CD4-positive, CD25-positive, alpha-beta regulatory T cell (primary cell): Measurements from ENCODE around the gene TEAD3. TPM values are rescaled to one million over a fixed set of nuclear protein-coding genes. Genes with fewer than 3 reads are reported as not detected.

Experiments
- ATAC-seq, 2 donors: fragments of 150-1000 bp; cut with Tn5 transposase; one replicate each; pipeline ENCODE4 v1.10.0; 2021; ENCODE audit warnings: low read depth in 2 of 2, moderate number of reproducible peaks in 2 of 2, moderate library complexity in 1 of 2
- DNase-seq, 3 donors: peaks; one replicate each; pipeline versions ENCODE4 v3.0.0 to v3.0.0-alpha.2; 2012 to 2022; ENCODE audit warnings: mixed read lengths in 1 of 3
- H3K27ac ChIP-seq: one replicate; pipeline ENCODE4 v1.7.0; 2013; ENCODE audit warnings: mild to moderate bottlenecking, low read length; ENCODE audit not compliant: insufficient read depth, poor library complexity, severe bottlenecking
- H3K27me3 ChIP-seq: one replicate; pipeline ENCODE4 v1.7.0; 2013; ENCODE audit warnings: low read length; ENCODE audit not compliant: control insufficient read depth, insufficient read depth
- H3K36me3 ChIP-seq: one replicate; pipeline ENCODE4 v1.7.0; 2013; ENCODE audit warnings: mild to moderate bottlenecking, low read length, moderate library complexity; ENCODE audit not compliant: control insufficient read depth, insufficient read depth
- H3K4me1 ChIP-seq: 2 replicates; pipeline ENCODE4 v1.7.0; 2013; ENCODE audit warnings: mild to moderate bottlenecking, low read length; ENCODE audit not compliant: insufficient read depth, control insufficient read depth, poor library complexity, severe bottlenecking
- H3K4me3 ChIP-seq: one replicate; pipeline ENCODE4 v1.7.0; 2013; ENCODE audit warnings: low read depth, mild to moderate bottlenecking, low read length, moderate library complexity
- H3K9me3 ChIP-seq, 2 experiments: 1 replicate in 1 of 2; 2 replicates in 1 of 2; pipeline ENCODE4 v1.7.0; 2013; ENCODE audit warnings: low read length in 2 of 2, mild to moderate bottlenecking in 1 of 2, moderate library complexity in 1 of 2; ENCODE audit not compliant: control insufficient read depth in 2 of 2
- H3K27ac Mint-ChIP-seq, 3 donors: one replicate each; pipeline ENCODE4 v1.8.0; 2020 to 2022; ENCODE audit warnings: mild to moderate bottlenecking in 3 of 3, mixed read lengths in 3 of 3, moderate library complexity in 2 of 3
- H3K27me3 Mint-ChIP-seq: one replicate; pipeline ENCODE4 v1.8.0; 2022; ENCODE audit warnings: mild to moderate bottlenecking, mixed read lengths
- H3K36me3 Mint-ChIP-seq: one replicate; pipeline ENCODE4 v1.8.0; 2020; ENCODE audit warnings: mixed read lengths
- H3K4me1 Mint-ChIP-seq, 4 donors: one replicate each; pipeline ENCODE4 v1.8.0; 2020 to 2022; ENCODE audit warnings: mixed read lengths in 4 of 4, mild to moderate bottlenecking in 1 of 4
- H3K4me3 Mint-ChIP-seq, 4 donors: one replicate each; pipeline ENCODE4 v1.8.0; 2020 to 2022; ENCODE audit warnings: mild to moderate bottlenecking in 4 of 4, mixed read lengths in 4 of 4, moderate library complexity in 3 of 4
- H3K9me3 Mint-ChIP-seq, 7 donors: one replicate each; pipeline ENCODE4 v1.8.0; 2020 to 2022; ENCODE audit warnings: mixed read lengths in 7 of 7, mild to moderate bottlenecking in 3 of 7, moderate library complexity in 2 of 7
- polyA plus RNA-seq, 4 donors: library from polyadenylated mRNA; unstranded; fragments of 300-500 nt; fragmentation: Illumina TruSeq; gene quantifications; one replicate each; pipeline ENCODE4 v1.2.3, GENCODE V29; 2021
- total RNA-seq: library from RNA; stranded (reverse); gene quantifications from one replicate; pipeline ENCODE4 v1.2.3, GENCODE V29; 2022

Gene TEAD3
- total and polyA plus RNA-seq, 5 donors from 2014 or later, result 0.18 to 0.24 (median 0.20) TPM; not detected in 2

DNA sequence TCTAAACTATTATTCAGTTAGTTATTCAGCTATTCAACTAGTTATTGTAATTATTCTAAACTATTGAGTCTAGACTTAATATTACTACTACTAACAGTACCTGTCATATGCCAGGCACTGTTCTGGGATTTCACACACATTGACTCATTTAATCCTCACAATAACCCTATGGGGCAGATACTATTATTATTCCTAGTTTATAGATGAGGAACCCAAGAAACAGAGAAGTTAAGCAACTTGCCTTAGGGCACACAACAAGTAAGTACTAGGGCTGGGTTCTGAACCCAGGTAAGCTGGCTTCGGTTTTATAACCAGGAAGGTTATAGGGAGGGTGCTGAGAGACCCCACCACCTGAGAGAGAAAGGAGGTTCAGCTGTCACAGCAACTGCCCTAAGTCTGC, 7.8 kb downstream of the TEAD3 start:
- ATAC-seq (no peak), DNase-seq (no peak)
- Histone ChIP-seq H3K36me3 (no peaks in the 10 kb centered on the region), H3K9me3 (no peaks in the 10 kb centered on the region), H3K4me1 (no peaks in the 10 kb centered on the region), H3K4me3 (no peak overlapping the region), H3K27ac (no peak overlapping the region), H3K27me3 (peaks cover 2% of the 10 kb centered on the region)
- H3K4me1 Mint-ChIP-seq, result peaks cover 0 to 11% (median under 1%) of the 10 kb centered on the region in 4 donors
- H3K9me3 Mint-ChIP-seq, result no peaks in the 10 kb centered on the region
- H3K36me3 Mint-ChIP-seq, result no peaks in the 10 kb centered on the region
- H3K27ac Mint-ChIP-seq, result no peak overlapping the region
- H3K4me3 Mint-ChIP-seq, result no peak overlapping the region
- peaks cover 2% of the 10 kb centered on the region for H3K27me3 Mint-ChIP-seq

DNA sequence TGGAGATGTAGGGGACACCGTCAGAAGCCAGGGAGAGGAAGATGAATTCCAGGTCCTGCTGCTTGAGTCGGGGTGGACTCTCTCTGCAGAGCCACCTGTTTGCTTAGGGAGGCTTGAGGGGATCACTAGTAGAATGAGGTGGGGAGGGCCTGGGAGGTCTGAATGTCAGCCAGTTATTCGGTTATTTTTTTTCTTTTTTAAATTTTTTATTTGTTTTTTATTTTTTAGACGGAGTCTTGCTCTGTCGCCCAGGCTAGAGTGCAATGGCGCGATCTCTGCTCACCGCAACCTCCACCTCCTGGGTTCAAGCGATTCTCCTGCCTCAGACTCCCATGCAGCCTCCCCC, 8.4 kb downstream of the TEAD3 start:
- no peak overlapping the region for H3K4me3 Mint-ChIP-seq
- DNase-seq, result no peak
- peaks cover 2% of the 10 kb centered on the region for H3K27me3 ChIP-seq
- H3K4me1 ChIP-seq, result no peaks in the 10 kb centered on the region
- H3K9me3 ChIP-seq, result no peaks in the 10 kb centered on the region
- H3K36me3 ChIP-seq, result no peaks in the 10 kb centered on the region
- no peak overlapping the region for H3K27ac Mint-ChIP-seq
- H3K27ac ChIP-seq, result no peak overlapping the region
- ATAC-seq, result no peak
- peaks cover 1% of the 10 kb centered on the region for H3K27me3 Mint-ChIP-seq
- no peaks in the 10 kb centered on the region for H3K36me3 Mint-ChIP-seq
- peaks cover 0 to 8% (median 0%) of the 10 kb centered on the region in 4 donors for H3K4me1 Mint-ChIP-seq
- no peak overlapping the region for H3K4me3 ChIP-seq
- H3K9me3 Mint-ChIP-seq, result no peaks in the 10 kb centered on the region

DNA sequence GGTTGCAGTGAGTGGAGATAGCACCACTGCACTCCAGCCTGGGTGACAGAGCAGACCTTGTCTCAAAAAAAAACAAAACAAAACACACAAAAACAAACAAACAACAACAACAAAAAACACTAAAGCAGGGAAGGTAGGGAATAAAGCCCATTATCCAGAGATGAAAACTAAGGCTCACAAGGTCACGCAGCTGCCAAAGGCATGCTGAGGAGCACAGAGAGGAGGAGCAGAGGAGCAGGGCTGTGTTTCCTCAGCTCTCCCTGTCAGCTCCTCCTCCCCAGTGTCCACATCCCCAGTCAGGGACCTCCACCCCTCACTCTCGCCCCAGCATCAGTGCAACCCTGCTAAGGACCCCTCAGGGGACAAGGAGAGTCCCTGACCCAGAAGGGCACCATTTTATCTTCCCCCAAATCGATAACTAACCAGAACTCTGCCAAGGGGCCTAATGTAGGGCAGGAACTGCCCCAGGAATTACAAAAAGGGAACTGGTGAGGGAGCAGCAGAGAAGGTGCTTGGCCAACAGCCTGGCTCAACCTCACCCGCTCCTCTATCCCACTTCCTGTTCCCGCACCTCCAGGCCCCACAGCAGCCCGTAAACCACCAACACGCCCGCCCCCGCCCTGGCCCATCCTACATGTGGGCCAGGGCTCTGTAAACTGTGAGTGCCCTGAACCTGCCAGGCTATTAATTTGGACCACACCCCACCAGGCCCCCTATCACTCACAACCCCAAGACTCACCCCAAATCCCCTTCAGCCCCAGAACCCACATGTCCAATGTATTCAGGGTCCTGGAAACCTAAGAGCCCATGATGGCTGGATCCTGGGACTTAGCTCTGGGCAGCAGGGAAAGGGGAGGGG, 9.0 kb downstream of the TEAD3 start:
- DNase-seq (no peak), ATAC-seq (no peak)
- H3K27me3 Mint-ChIP-seq, result peaks cover 4% of the 10 kb centered on the region
- H3K4me1 Mint-ChIP-seq, result peaks cover 0 to 3% (median 0%) of the 10 kb centered on the region in 4 donors
- no peaks in the 10 kb centered on the region for H3K27me3 ChIP-seq
- H3K36me3 Mint-ChIP-seq, result no peaks in the 10 kb centered on the region
- no peaks in the 10 kb centered on the region for H3K4me1 ChIP-seq
- H3K27ac ChIP-seq, result no peak overlapping the region
- H3K9me3 Mint-ChIP-seq, result no peaks in the 10 kb centered on the region
- H3K4me3 ChIP-seq, result no peak overlapping the region
- no peaks in the 10 kb centered on the region for H3K9me3 ChIP-seq
- H3K36me3 ChIP-seq, result no peaks in the 10 kb centered on the region
- H3K4me3 Mint-ChIP-seq, result no peak overlapping the region
- H3K27ac Mint-ChIP-seq, result peak overlapping the region in 1 of 3 donors; percentile 12

DNA sequence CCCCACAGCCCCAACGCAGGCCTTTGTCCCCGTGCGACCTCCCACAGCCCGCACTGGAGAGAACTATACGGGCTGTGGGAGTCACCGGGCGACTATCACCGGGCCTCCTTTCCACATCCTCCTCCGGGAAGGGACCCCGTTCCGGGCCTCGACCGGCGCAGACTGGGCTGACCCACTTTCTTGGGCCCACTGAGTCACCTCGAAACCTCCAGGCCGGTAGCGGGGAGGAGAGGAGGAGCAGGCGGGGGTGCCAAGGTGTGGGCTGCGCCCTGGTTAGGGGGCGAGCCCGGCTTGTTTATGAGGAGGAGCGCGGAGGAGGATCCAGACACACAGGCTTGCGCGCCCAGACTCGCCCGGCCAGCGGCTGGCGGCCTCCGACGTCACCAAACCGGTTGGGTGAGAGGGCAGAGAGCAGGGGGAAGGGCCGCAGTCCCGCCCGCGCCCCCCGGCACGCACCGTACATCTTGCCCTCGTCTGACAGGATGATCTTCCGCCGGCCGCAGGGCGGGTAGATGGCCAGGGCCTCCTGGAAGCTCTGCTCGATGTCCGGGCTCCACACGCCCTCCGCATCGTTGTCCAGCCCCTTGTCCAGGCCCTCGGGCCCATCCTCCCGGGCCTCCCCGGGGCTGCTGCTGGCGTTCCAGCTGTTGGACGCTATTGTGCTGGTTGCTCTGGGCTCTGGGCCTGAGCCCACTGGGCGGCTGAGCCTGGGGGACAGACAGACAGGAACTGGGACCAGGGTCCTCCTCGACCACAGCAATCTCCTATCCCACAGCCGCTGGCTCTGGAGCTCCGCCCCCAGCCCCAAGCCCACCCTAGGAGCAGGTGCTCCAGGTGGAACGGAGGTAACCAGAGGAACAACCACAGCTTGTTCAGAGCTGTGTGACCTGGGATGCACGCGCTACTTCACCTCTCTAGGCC, 10.6 kb downstream of the TEAD3 start:
- no peak overlapping the region for H3K27ac Mint-ChIP-seq
- no peaks in the 10 kb centered on the region for H3K9me3 Mint-ChIP-seq
- ATAC-seq (no peak), DNase-seq (no peak)
- H3K4me1 Mint-ChIP-seq, result peaks cover 0 to 3% (median 0%) of the 10 kb centered on the region in 4 donors
- no peaks in the 10 kb centered on the region for H3K36me3 Mint-ChIP-seq
- no peaks in the 10 kb centered on the region for H3K4me1 ChIP-seq
- H3K9me3 ChIP-seq, result no peaks in the 10 kb centered on the region
- H3K27me3 Mint-ChIP-seq, result peaks cover 12% of the 10 kb centered on the region
- no peak overlapping the region for H3K27ac ChIP-seq
- H3K27me3 ChIP-seq, result no peaks in the 10 kb centered on the region
- no peaks in the 10 kb centered on the region for H3K36me3 ChIP-seq
- H3K4me3 ChIP-seq, result no peak overlapping the region
- H3K4me3 Mint-ChIP-seq, result no peak overlapping the region

DNA sequence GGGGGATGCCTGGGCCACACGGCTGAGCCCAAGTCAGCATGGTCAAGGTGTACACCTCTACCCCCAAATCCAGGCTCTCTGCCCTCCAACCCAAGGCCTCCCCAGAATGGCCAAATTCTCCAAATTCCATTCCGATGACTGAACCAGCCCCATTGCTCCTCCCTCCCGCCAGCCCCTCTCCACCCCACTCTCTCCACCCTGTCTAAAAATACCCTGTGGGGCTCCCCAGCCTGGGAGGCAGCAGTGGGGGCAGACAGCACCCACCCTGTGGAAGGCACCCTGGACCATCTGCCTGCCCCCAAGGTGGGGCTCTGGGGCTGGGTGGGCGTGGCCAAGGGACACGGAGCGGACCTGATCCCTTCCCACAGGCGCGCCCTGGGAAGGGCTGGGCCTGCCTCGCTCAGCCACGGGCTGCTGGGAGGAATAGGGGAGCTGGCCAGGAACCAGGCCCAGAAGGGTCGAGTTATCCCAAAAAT, 11.4 kb downstream of the TEAD3 start:
- Mint-ChIP-seq H3K27ac (no peak overlapping the region), H3K9me3 (no peaks in the 10 kb centered on the region), H3K27me3 (peaks cover 12% of the 10 kb centered on the region), H3K36me3 (no peaks in the 10 kb centered on the region), H3K4me1 (peaks cover 0 to 2% (median 0%) of the 10 kb centered on the region in 4 donors), H3K4me3 (no peak overlapping the region)
- Histone ChIP-seq H3K4me1 (no peaks in the 10 kb centered on the region), H3K36me3 (no peaks in the 10 kb centered on the region), H3K4me3 (no peak overlapping the region), H3K27me3 (no peaks in the 10 kb centered on the region), H3K27ac (no peak overlapping the region), H3K9me3 (no peaks in the 10 kb centered on the region)
- ATAC-seq (no peak), DNase-seq (no peak)

DNA sequence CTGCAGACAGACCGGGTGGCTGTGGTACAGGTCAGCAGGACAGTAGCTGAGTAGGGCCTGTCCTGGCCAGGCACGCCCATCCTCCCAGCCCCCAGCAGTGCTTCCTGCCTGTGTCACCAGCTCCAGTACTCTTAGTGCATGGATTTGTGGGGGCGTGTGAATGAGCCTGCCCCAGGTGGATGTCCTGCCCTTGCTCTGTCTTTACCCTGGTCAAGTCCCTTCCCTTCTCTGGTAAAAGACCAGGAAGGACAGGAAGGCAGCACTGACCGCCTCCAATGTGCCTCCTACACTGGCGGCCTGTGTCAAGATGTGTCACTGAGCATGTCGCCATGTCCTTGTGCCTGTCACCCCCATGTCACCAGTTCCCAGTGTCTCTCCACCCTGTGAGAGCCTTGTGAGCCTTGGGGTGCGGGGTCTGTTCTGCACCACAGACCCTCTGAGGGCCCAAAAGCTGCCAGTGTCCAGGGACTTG, 11.9 kb downstream of the TEAD3 start:
- Mint-ChIP-seq H3K4me3 (no peak overlapping the region), H3K4me1 (peaks cover 0 to 2% (median 0%) of the 10 kb centered on the region in 4 donors), H3K27me3 (peaks cover 12% of the 10 kb centered on the region), H3K36me3 (no peaks in the 10 kb centered on the region), H3K27ac (no peak overlapping the region), H3K9me3 (no peaks in the 10 kb centered on the region)
- Histone ChIP-seq H3K9me3 (no peaks in the 10 kb centered on the region), H3K4me3 (no peak overlapping the region), H3K36me3 (no peaks in the 10 kb centered on the region), H3K27me3 (no peaks in the 10 kb centered on the region), H3K27ac (no peak overlapping the region), H3K4me1 (no peaks in the 10 kb centered on the region)
- DNase-seq, result no peak
- ATAC-seq, result no peak

DNA sequence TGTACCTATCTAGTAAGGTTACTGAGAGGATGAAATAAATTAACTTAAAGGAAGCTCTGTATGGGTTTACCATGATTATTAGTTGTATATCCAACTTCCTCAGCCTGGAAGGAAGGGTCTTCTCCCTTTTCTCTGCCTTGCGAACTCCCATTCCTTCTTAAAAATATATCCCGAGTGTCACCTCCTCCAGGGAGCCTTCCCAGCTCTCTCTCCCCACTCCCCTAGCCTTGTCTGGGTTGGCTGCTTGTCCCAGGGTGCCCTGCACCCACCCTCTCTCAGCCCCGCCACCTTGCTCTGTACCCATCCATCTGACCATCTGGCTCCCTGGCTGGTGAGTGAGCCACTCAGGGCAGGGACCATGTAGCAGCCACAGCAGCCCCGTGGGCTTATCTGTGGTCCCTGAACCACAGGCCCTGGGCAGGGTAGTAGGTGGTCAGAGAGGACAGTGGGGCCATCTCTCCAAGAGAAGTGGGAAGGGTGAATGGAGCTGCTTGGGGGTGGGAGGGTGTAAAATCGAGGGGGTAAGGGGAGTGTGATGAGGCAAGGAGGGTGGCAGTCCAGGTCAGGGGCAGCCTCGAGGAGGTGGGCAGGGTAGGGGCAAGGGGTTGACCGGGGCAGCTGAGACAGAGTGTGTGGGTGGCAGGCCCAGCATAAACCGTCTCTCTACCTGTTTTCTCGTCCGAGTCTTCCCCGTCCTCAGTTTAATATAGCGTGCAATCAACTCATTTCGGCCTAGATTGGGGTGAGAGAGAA, 12.8 kb downstream of the TEAD3 start:
- DNase-seq (no peak), ATAC-seq (no peak)
- no peaks in the 10 kb centered on the region for H3K4me1 ChIP-seq
- no peak overlapping the region for H3K4me3 ChIP-seq
- no peak overlapping the region for H3K27ac ChIP-seq
- no peaks in the 10 kb centered on the region for H3K36me3 Mint-ChIP-seq
- H3K9me3 ChIP-seq, result no peaks in the 10 kb centered on the region
- H3K27me3 ChIP-seq, result no peaks in the 10 kb centered on the region
- no peaks in the 10 kb centered on the region for H3K36me3 ChIP-seq
- H3K27me3 Mint-ChIP-seq, result peaks cover 12% of the 10 kb centered on the region
- H3K4me3 Mint-ChIP-seq, result no peak overlapping the region
- H3K9me3 Mint-ChIP-seq, result no peaks in the 10 kb centered on the region
- H3K27ac Mint-ChIP-seq, result no peak overlapping the region
- H3K4me1 Mint-ChIP-seq, result peaks cover 0 to 2% (median 0%) of the 10 kb centered on the region in 4 donors
